GM12878 (cell line): ENCODE measurements around the gene SRF. TPM values are rescaled to one million over a fixed set of nuclear protein-coding genes. Genes with fewer than 3 reads are reported as not detected.

Experiments
- ATAC-seq: fragments of 200-7000 bp; cut with Tn5 transposase; 3 replicates; pipeline ENCODE4 v1.9.1; 2020; ENCODE audit warnings: mild to moderate bottlenecking, moderate library complexity
- BruUV-seq: library from RNA; stranded (reverse); fragments of 400-500 nt; replicated peaks from 2 replicates; lab custom pipeline; 2021; lab: Mats Ljungman, UMichigan
- CTCF ChIA-PET: fragments of 300-600 bp; sonication (Branson Sonifier 250); formaldehyde crosslinking; extraction: SDS; loops from one replicate; lab custom pipeline; 2021; ENCODE audit warnings: inconsistent platforms; lab: Yijun Ruan, JAX
- POLR2A ChIA-PET: fragments of 350-600 bp; formaldehyde crosslinking; extraction: SDS; loops from one replicate; lab custom pipeline; 2021; ENCODE audit warnings: inconsistent platforms; lab: Charles Lee
- RAD21 ChIA-PET: fragments of 300-600 bp; sonication (Branson Sonifier 250); formaldehyde crosslinking; loops from one replicate; lab custom pipeline; 2023; ENCODE audit warnings: antibody characterized with exemption; ENCODE audit not compliant: unreplicated experiment; lab: Charles Lee
- SMC1A ChIA-PET: fragments of 300-600 bp; sonication (Branson Sonifier 250); formaldehyde crosslinking; loops from one replicate; lab custom pipeline; 2023; ENCODE audit not compliant: unreplicated experiment, uncharacterized antibody; lab: Charles Lee
- DNase-seq: peaks from one replicate; pipeline ENCODE4 v3.0.0-alpha.2; 2011; ENCODE audit warnings: low read depth, low spot score
- FAIRE-seq: peaks from 3 replicates; lab custom pipeline; 2011; peaks lifted over from hg19 to GRCh38; lab: Jason Lieb, UNC
- H2AFZ ChIP-seq: 2 replicates; pipeline ENCODE4 v1.6.0; 2011; ENCODE audit warnings: low read depth, low read length, control low read depth; ENCODE audit not compliant: control insufficient read depth
- H3K27ac ChIP-seq: 2 replicates; pipeline ENCODE4 v1.5.1; 2011; ENCODE audit warnings: control low read depth; ENCODE audit not compliant: control insufficient read depth, insufficient read depth
- H3K27me3 ChIP-seq, 2 experiments: replicated peaks in 1 of 2; 2 replicates each; pipeline versions ENCODE4 v1.6.0 to v1.6.1; 2011; ENCODE audit warnings: low read length in 1 of 2; ENCODE audit not compliant: control insufficient read depth in 2 of 2, insufficient read depth in 2 of 2
- H3K36me3 ChIP-seq, 2 experiments: 2 replicates each; pipeline ENCODE4 v1.5.1; 2011; ENCODE audit warnings: low read length in 1 of 2; ENCODE audit not compliant: control insufficient read depth in 2 of 2, insufficient read depth in 2 of 2
- H3K4me1 ChIP-seq: 2 replicates; pipeline ENCODE4 v1.6.1; 2011; ENCODE audit warnings: mild to moderate bottlenecking, low read length, moderate library complexity, mixed read lengths; ENCODE audit not compliant: control insufficient read depth, insufficient read depth
- H3K4me2 ChIP-seq: 2 replicates; pipeline ENCODE4 v1.6.0; 2011; ENCODE audit warnings: control low read depth; ENCODE audit not compliant: control insufficient read depth, insufficient read depth
- H3K4me3 ChIP-seq: fragments of 200-600 bp; sonication (generic); 2 replicates; pipeline ENCODE4 v1.5.1; 2016
- H3K79me2 ChIP-seq: 2 replicates; pipeline ENCODE4 v1.6.0; 2011; ENCODE audit warnings: low read length; ENCODE audit not compliant: control insufficient read depth, insufficient read depth
- H3K9ac ChIP-seq: 2 replicates; pipeline ENCODE4 v1.8.0; 2011; ENCODE audit warnings: low read length, control low read depth, mixed read lengths; ENCODE audit not compliant: control insufficient read depth, insufficient read depth
- H3K9me3 ChIP-seq: replicated peaks from 3 replicates; pipeline ENCODE4 v1.5.1; 2011; ENCODE audit warnings: mild to moderate bottlenecking, low read length; ENCODE audit not compliant: control insufficient read depth, insufficient read depth
- H4K20me1 ChIP-seq: 2 replicates; pipeline ENCODE4 v1.6.0; 2011; ENCODE audit not compliant: control insufficient read depth, insufficient read depth
- BRCA1 ChIP-seq: IDR thresholded peaks from 2 replicates; pipeline ENCODE4 v1.6.1; 2011; ENCODE audit warnings: low read depth, low read length, improper control_type of control experiment
- NFXL1 ChIP-seq: fragments of 450-650 bp; IDR thresholded peaks from 2 replicates; pipeline ENCODE4 v1.6.1; 2017; ENCODE audit warnings: antibody characterized with exemption, mild to moderate bottlenecking, borderline replicate concordance
- PAX5 ChIP-seq: IDR thresholded peaks from 2 replicates; pipeline ENCODE4 v1.6.1; 2011; ENCODE audit warnings: low read depth, low read length, borderline replicate concordance
- POLR2AphosphoS5 ChIP-seq: IDR thresholded peaks from 2 replicates; pipeline ENCODE4 v1.6.1; 2011; ENCODE audit warnings: mild to moderate bottlenecking, low read length, inconsistent platforms
- SIX5 ChIP-seq: IDR thresholded peaks from 2 replicates; pipeline ENCODE4 v1.6.1; 2011; ENCODE audit warnings: mild to moderate bottlenecking, low read depth, low read length, moderate library complexity; ENCODE audit not compliant: severe bottlenecking
- SKIL ChIP-seq: fragments of 450-650 bp; IDR thresholded peaks from 2 replicates; pipeline ENCODE4 v1.6.1; 2017; ENCODE audit warnings: mild to moderate bottlenecking, low read depth, inconsistent platforms; ENCODE audit not compliant: poor library complexity, severe bottlenecking
- SREBF2 ChIP-seq: IDR thresholded peaks from 2 replicates; pipeline ENCODE4 v1.6.1; 2012; ENCODE audit warnings: mild to moderate bottlenecking, low read length
- TBL1XR1 ChIP-seq: IDR thresholded peaks from 2 replicates; pipeline ENCODE4 v1.6.1; 2012; ENCODE audit warnings: low read depth, low read length, improper control_type of control experiment
- TCF3 ChIP-seq: IDR thresholded peaks from 2 replicates; pipeline ENCODE4 v1.6.1; 2012; ENCODE audit warnings: low read depth, mild to moderate bottlenecking, low read length, borderline replicate concordance; ENCODE audit not compliant: insufficient read depth
- WGBS: methylation state at CpG from one replicate; pipeline ENCODE4 v1.1.6; 2016; ENCODE audit warnings: low lambda C conversion rate; ENCODE audit not compliant: insufficient replicate concordance, insufficient coverage; ENCODE audit errors: missing lambda C conversion rate; 5-methylcytosine and 5-hydroxymethylcytosine counted together
- in situ Hi-C: fragments of 300-500 bp; cut with MboI; formaldehyde crosslinking; loops from 9 replicates; pipeline ENCODE4 v1.14.3; 2018; ENCODE audit warnings: mixed read lengths
- intact Hi-C: fragments of 100-400 bp; cut with micrococcal nuclease; formaldehyde crosslinking; loops from one replicate; pipeline ENCODE4 v1.14.2; 2022; ENCODE audit not compliant: unreplicated experiment
- polyA plus RNA-seq, 11 experiments: library from polyadenylated mRNA; depleted of rRNA in 4 of 11; unstranded in 6 of 11; stranded (reverse) in 5 of 11; fragments of >200 nt; fragmentation: Nextera tagmentation in 4 of 11; fragmentation: Illumina TruSeq in 1 of 11; extraction: Ambion mirVana in 4 of 11; extraction: Trizol in 1 of 11; gene quantifications; 1 replicate in 1 of 11; 2 replicates in 10 of 11; pipeline versions ENCODE4 v1.2.1 to v1.2.3, GENCODE V29; 2011 to 2016; ENCODE audit warnings: inconsistent platforms in 2 of 11, missing spikeins in 2 of 11, low read depth in 1 of 11
- total RNA-seq, 4 experiments: library from RNA; depleted of rRNA in 3 of 4; stranded (reverse); fragments of >200 nt in 3 of 4; fragmentation: Illumina TruSeq in 1 of 4; extraction: Trizol in 1 of 4; gene quantifications; 2 replicates each; pipeline versions ENCODE4 v1.2.1 to v1.2.3, GENCODE V29; 2013 to 2021
- TF ChIP-seq, protein P1 (sequence below): fragments of 450-650 bp; IDR thresholded peaks from 2 replicates; pipeline ENCODE4 v1.6.1; 2018; ENCODE audit warnings: mild to moderate bottlenecking, low read depth, moderate library complexity; ENCODE audit not compliant: partially characterized antibody
- TF ChIP-seq, protein P2 (sequence below): IDR thresholded peaks from 2 replicates; pipeline ENCODE4 v1.6.1; 2012; ENCODE audit warnings: mild to moderate bottlenecking, low read depth, low read length

Gene SRF
- total and polyA plus RNA-seq, 10 of the 15 experiments (the other 5 are each of a cell fraction or from before 2014, with no cell fraction given) = 2.3 to 56.3 (median 28.2) TPM

GRCh38 chr6:43146261-43146660 is 24.8 kb upstream of the SRF start:
- ATAC-seq (no peak), DNase-seq (no peak), FAIRE-seq (no peak)
- Histone ChIP-seq H3K9ac (no peak overlapping the region), H4K20me1 (no peaks in the 10 kb centered on the region), H3K79me2 (no peaks in the 10 kb centered on the region), H3K27ac (no peak overlapping the region), H3K36me3 (no peaks in the 10 kb centered on the region), H3K4me3 (no peak overlapping the region), H3K27me3 (no peaks in the 10 kb centered on the region; a peak in 1 of 4 replicates), H3K9me3 (no peaks in the 10 kb centered on the region), H2AFZ (no peak overlapping the region), H3K4me2 (no peak overlapping the region), H3K4me1 (no peaks in the 10 kb centered on the region)
- ChIA-PET CTCF (interaction anchor here (0.5 to 2.0 kb wide), 4 partner anchors 11 to 245 kb away, joined by 3 to 10 read pairs (median 3); no protein-coding TSS in a partner anchor), POLR2A (interaction anchor here (0.6 to 1.0 kb wide), 2 partner anchors 22 to 132 kb away, joined by 3 read pairs; partner anchors contain the start of genes KLHDC3 and MEA1), SMC1A (interaction anchor here (1.4 to 2.0 kb wide), 3 partner anchors 87 to 158 kb away, joined by 3 to 6 read pairs (median 3); partner anchors contain the start of genes KLC4 and MRPL2), RAD21 (interaction anchor here (1.4 kb wide), 1 partner anchor 182 kb away, joined by 3 read pairs; no protein-coding TSS in a partner anchor)
- in situ Hi-C loops (no loop called here), intact Hi-C loops (no loop called here)
- BruUV-seq = no TSS peak
- 27% methylated on average over 3 of the region's 3 CpGs for WGBS
- TF ChIP-seq SREBF2 (no peak), SIX5 (no peak), TCF3 (no peak), SKIL (no peak), BRCA1 (no peak), NFXL1 (no peak), POLR2AphosphoS5 (no peak), PAX5 (no peak), TBL1XR1 (no peak)
- TF ChIP-seq, protein P1, sequence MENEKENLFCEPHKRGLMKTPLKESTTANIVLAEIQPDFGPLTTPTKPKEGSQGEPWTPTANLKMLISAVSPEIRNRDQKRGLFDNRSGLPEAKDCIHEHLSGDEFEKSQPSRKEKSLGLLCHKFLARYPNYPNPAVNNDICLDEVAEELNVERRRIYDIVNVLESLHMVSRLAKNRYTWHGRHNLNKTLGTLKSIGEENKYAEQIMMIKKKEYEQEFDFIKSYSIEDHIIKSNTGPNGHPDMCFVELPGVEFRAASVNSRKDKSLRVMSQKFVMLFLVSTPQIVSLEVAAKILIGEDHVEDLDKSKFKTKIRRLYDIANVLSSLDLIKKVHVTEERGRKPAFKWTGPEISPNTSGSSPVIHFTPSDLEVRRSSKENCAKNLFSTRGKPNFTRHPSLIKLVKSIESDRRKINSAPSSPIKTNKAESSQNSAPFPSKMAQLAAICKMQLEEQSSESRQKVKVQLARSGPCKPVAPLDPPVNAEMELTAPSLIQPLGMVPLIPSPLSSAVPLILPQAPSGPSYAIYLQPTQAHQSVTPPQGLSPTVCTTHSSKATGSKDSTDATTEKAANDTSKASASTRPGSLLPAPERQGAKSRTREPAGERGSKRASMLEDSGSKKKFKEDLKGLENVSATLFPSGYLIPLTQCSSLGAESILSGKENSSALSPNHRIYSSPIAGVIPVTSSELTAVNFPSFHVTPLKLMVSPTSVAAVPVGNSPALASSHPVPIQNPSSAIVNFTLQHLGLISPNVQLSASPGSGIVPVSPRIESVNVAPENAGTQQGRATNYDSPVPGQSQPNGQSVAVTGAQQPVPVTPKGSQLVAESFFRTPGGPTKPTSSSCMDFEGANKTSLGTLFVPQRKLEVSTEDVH = no peak
- TF ChIP-seq, protein P2, sequence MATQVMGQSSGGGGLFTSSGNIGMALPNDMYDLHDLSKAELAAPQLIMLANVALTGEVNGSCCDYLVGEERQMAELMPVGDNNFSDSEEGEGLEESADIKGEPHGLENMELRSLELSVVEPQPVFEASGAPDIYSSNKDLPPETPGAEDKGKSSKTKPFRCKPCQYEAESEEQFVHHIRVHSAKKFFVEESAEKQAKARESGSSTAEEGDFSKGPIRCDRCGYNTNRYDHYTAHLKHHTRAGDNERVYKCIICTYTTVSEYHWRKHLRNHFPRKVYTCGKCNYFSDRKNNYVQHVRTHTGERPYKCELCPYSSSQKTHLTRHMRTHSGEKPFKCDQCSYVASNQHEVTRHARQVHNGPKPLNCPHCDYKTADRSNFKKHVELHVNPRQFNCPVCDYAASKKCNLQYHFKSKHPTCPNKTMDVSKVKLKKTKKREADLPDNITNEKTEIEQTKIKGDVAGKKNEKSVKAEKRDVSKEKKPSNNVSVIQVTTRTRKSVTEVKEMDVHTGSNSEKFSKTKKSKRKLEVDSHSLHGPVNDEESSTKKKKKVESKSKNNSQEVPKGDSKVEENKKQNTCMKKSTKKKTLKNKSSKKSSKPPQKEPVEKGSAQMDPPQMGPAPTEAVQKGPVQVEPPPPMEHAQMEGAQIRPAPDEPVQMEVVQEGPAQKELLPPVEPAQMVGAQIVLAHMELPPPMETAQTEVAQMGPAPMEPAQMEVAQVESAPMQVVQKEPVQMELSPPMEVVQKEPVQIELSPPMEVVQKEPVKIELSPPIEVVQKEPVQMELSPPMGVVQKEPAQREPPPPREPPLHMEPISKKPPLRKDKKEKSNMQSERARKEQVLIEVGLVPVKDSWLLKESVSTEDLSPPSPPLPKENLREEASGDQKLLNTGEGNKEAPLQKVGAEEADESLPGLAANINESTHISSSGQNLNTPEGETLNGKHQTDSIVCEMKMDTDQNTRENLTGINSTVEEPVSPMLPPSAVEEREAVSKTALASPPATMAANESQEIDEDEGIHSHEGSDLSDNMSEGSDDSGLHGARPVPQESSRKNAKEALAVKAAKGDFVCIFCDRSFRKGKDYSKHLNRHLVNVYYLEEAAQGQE = no peak
